KMS-11 (cell line): ENCODE results near the gene KCNMB4.

Experiments
- H2AFZ ChIP-seq: fragments of 200-600 bp; sonication (generic); 2 replicates; pipeline ENCODE4 v1.6.1; 2016; ENCODE audit warnings: antibody characterized with exemption, mixed run types, low read depth
- H3K27ac ChIP-seq: fragments of 200-600 bp; sonication (generic); 2 replicates; pipeline ENCODE4 v1.6.1; 2016; ENCODE audit warnings: mild to moderate bottlenecking, mixed run types
- H3K27me3 ChIP-seq: fragments of 200-600 bp; sonication (generic); 2 replicates; pipeline ENCODE4 v1.6.1; 2017; ENCODE audit warnings: mild to moderate bottlenecking, low read depth, mixed run types, moderate library complexity; ENCODE audit not compliant: insufficient read depth
- H3K36me3 ChIP-seq: fragments of 200-600 bp; sonication (generic); 2 replicates; pipeline ENCODE4 v1.6.1; 2017; ENCODE audit warnings: mild to moderate bottlenecking, mixed run types; ENCODE audit not compliant: insufficient read depth
- H3K4me1 ChIP-seq: fragments of 200-600 bp; sonication (generic); 2 replicates; pipeline ENCODE4 v1.6.1; 2016; ENCODE audit warnings: mild to moderate bottlenecking, low read depth, mixed run types; ENCODE audit not compliant: poor library complexity, severe bottlenecking
- H3K4me2 ChIP-seq: fragments of 200-600 bp; sonication (generic); 2 replicates; pipeline ENCODE4 v1.7.0; 2016; ENCODE audit warnings: mild to moderate bottlenecking, mixed run types
- H3K4me3 ChIP-seq: fragments of 200-600 bp; sonication (generic); IDR thresholded peaks from 2 replicates; pipeline ENCODE4 v1.6.1; 2017; ENCODE audit warnings: low read depth, low read length, mixed read lengths; ENCODE audit not compliant: insufficient read depth
- H3K79me2 ChIP-seq: fragments of 200-600 bp; sonication (generic); 2 replicates; pipeline ENCODE4 v1.6.1; 2016; ENCODE audit warnings: low read depth, mixed run types; ENCODE audit not compliant: insufficient read depth
- H3K9ac ChIP-seq: fragments of 200-600 bp; sonication (generic); 2 replicates; pipeline ENCODE4 v1.6.1; 2016; ENCODE audit warnings: mild to moderate bottlenecking, mixed run types
- H4K20me1 ChIP-seq: fragments of 200-600 bp; sonication (generic); 2 replicates; pipeline ENCODE4 v1.6.1; 2016; ENCODE audit warnings: mild to moderate bottlenecking, mixed run types; ENCODE audit not compliant: insufficient read depth
- CTCF ChIP-seq: fragments of 200-600 bp; sonication (generic); conservative IDR thresholded peaks from 2 replicates; pipeline ENCODE4 v1.6.1; 2017; ENCODE audit warnings: low read depth, mild to moderate bottlenecking, antibody characterized with exemption, low read length, moderate library complexity, mixed read lengths

KCNMB4 gene

GRCh38 chr12:70449753-70450341 lies 83.8 kb downstream of the KCNMB4 start:
- Histone ChIP-seq H3K27ac (no peak overlapping the region), H3K79me2 (no peaks in the 10 kb centered on the region), H3K4me2 (no peak overlapping the region), H3K27me3 (no peaks in the 10 kb centered on the region), H4K20me1 (no peaks in the 10 kb centered on the region), H3K4me3 (no peak overlapping the region), H3K4me1 (no peaks in the 10 kb centered on the region), H3K36me3 (no peaks in the 10 kb centered on the region), H2AFZ (no peak overlapping the region), H3K9ac (no peak overlapping the region)
- no peak for TF ChIP-seq CTCF

GRCh38 chr12:70451528-70451927 lies 85.4 kb downstream of the KCNMB4 start:
- Histone ChIP-seq H3K79me2 (no peaks in the 10 kb centered on the region), H2AFZ (no peak overlapping the region), H4K20me1 (no peaks in the 10 kb centered on the region), H3K4me3 (no peak overlapping the region), H3K27me3 (no peaks in the 10 kb centered on the region), H3K27ac (no peak overlapping the region), H3K4me2 (no peak overlapping the region), H3K36me3 (no peaks in the 10 kb centered on the region), H3K9ac (no peak overlapping the region), H3K4me1 (no peaks in the 10 kb centered on the region)
- no peak for TF ChIP-seq CTCF

- no peak overlapping the region for H3K27ac ChIP-seq
- no peaks in the 10 kb centered on the region for H3K4me1 ChIP-seq
- H3K4me2 ChIP-seq: no peak overlapping the region
- H3K4me3 ChIP-seq: no peak overlapping the region
- H3K36me3 ChIP-seq: no peaks in the 10 kb centered on the region
- no peak overlapping the region for H2AFZ ChIP-seq
- no peaks in the 10 kb centered on the region for H3K79me2 ChIP-seq
- no peak for TF ChIP-seq CTCF
- no peak overlapping the region for H3K9ac ChIP-seq
- H4K20me1 ChIP-seq: no peaks in the 10 kb centered on the region
- H3K27me3 ChIP-seq: no peaks in the 10 kb centered on the region
These were observed 90.9 kb downstream of the KCNMB4 start for GRCh38 chr12:70456953-70457352.

- no peaks in the 10 kb centered on the region for H3K79me2 ChIP-seq
- no peaks in the 10 kb centered on the region for H3K36me3 ChIP-seq
- H3K27ac ChIP-seq: no peak overlapping the region
- no peak overlapping the region for H3K9ac ChIP-seq
- no peaks in the 10 kb centered on the region for H3K4me1 ChIP-seq
- TF ChIP-seq CTCF: no peak
- no peak overlapping the region for H3K4me2 ChIP-seq
- H3K27me3 ChIP-seq: no peaks in the 10 kb centered on the region
- H2AFZ ChIP-seq: no peak overlapping the region
- H4K20me1 ChIP-seq: no peaks in the 10 kb centered on the region
- no peak overlapping the region for H3K4me3 ChIP-seq
These were observed 93.7 kb downstream of the KCNMB4 start for GRCh38 chr12:70459786-70460185.

- Histone ChIP-seq H3K36me3 (no peaks in the 10 kb centered on the region), H3K4me2 (no peak overlapping the region), H4K20me1 (no peaks in the 10 kb centered on the region), H3K27me3 (no peaks in the 10 kb centered on the region), H3K79me2 (no peaks in the 10 kb centered on the region), H3K4me1 (no peaks in the 10 kb centered on the region), H2AFZ (no peak overlapping the region), H3K27ac (no peak overlapping the region), H3K9ac (no peak overlapping the region), H3K4me3 (no peak overlapping the region)
- no peak for TF ChIP-seq CTCF
These were observed 97.9 kb downstream of the KCNMB4 start for GRCh38 chr12:70463997-70464396.
